IMR-90 (cell line): Measurements from ENCODE around the gene GYPE. TPM values are rescaled to one million over a fixed set of nuclear protein-coding genes. Genes with fewer than 3 reads are reported as not detected.
"Not testable (repeated sequence)": the region's sequence is repeated elsewhere in the genome, so short reads cannot be mapped to it uniquely, and the experiment has no call there.

Experiments
- ATAC-seq: fragments of 200-7000 bp; cut with Tn5 transposase; 2 replicates; pipeline ENCODE4 v1.9.1; 2020; ENCODE audit warnings: low read depth, mild to moderate bottlenecking, moderate library complexity
- BruUV-seq: library from RNA; stranded (reverse); fragments of 400-500 nt; replicated peaks from 2 replicates; lab custom pipeline; 2021; lab: Mats Ljungman, UMichigan
- CTCF ChIA-PET: fragments of 300-600 bp; formaldehyde crosslinking; extraction: SDS; loops from one replicate; lab custom pipeline; 2021; ENCODE audit warnings: antibody characterized with exemption; lab: Yijun Ruan, JAX
- POLR2A ChIA-PET: fragments of 300-600 bp; sonication (Branson Sonifier 250); formaldehyde crosslinking; loops from one replicate; lab custom pipeline; 2022; ENCODE audit warnings: antibody characterized with exemption; ENCODE audit not compliant: unreplicated experiment; lab: Charles Lee
- DNase-seq: peaks from one replicate; pipeline ENCODE4 v3.0.0; 2013
- H2AFZ ChIP-seq: replicated peaks from 2 replicates; pipeline ENCODE3; 2013; ENCODE audit warnings: low read length, mild to moderate bottlenecking; ENCODE audit not compliant: poor library complexity
- H2AK5ac ChIP-seq: 2 replicates; pipeline ENCODE4 v1.6.1; 2013; ENCODE audit warnings: low read depth, low read length, inconsistent platforms
- H2AK9ac ChIP-seq: replicated peaks from 2 replicates; pipeline ENCODE3; 2013; ENCODE audit warnings: mild to moderate bottlenecking, low read depth, low read length, moderate library complexity; ENCODE audit not compliant: poor library complexity
- H2BK120ac ChIP-seq: 2 replicates; pipeline ENCODE4 v1.6.1; 2013; ENCODE audit warnings: low read depth, low read length, inconsistent platforms
- H2BK15ac ChIP-seq: 3 replicates; pipeline ENCODE4 v1.6.1; 2013; ENCODE audit warnings: low read depth, low read length, inconsistent platforms
- H2BK20ac ChIP-seq: 2 replicates; pipeline ENCODE4 v1.6.1; 2013; ENCODE audit warnings: low read depth, mild to moderate bottlenecking, inconsistent platforms, low read length, moderate library complexity
- H2BK5ac ChIP-seq: 2 replicates; pipeline ENCODE4 v1.6.1; 2013; ENCODE audit warnings: mild to moderate bottlenecking, low read depth, low read length, inconsistent platforms; ENCODE audit not compliant: poor library complexity, severe bottlenecking
- H3K14ac ChIP-seq: replicated peaks from 2 replicates; pipeline ENCODE4 v1.6.1; 2013; ENCODE audit warnings: low read depth, low read length, inconsistent platforms
- H3K18ac ChIP-seq: 2 replicates; pipeline ENCODE4 v1.6.1; 2013; ENCODE audit warnings: low read depth, low read length, control low read depth
- H3K23ac ChIP-seq: 2 replicates; pipeline ENCODE4 v1.6.1; 2013; ENCODE audit warnings: low read depth, low read length, inconsistent platforms
- H3K27ac ChIP-seq: 2 replicates; pipeline ENCODE4 v1.5.1; 2013; ENCODE audit warnings: mild to moderate bottlenecking, control low read depth, low read length; ENCODE audit not compliant: insufficient read depth
- H3K27me3 ChIP-seq: 2 replicates; pipeline ENCODE4 v1.6.1; 2013; ENCODE audit warnings: low read length; ENCODE audit not compliant: control insufficient read depth, insufficient read depth
- H3K36me3 ChIP-seq: 2 replicates; pipeline ENCODE4 v1.6.1; 2013; ENCODE audit warnings: low read length, mixed read lengths; ENCODE audit not compliant: control insufficient read depth, insufficient read depth
- H3K4ac ChIP-seq: 2 replicates; pipeline ENCODE4 v1.6.1; 2013; ENCODE audit warnings: low read depth, low read length, inconsistent platforms
- H3K4me1 ChIP-seq: 2 replicates; pipeline ENCODE4 v1.6.1; 2013; ENCODE audit warnings: low read length, mixed read lengths; ENCODE audit not compliant: control insufficient read depth, insufficient read depth
- H3K4me2 ChIP-seq: 2 replicates; pipeline ENCODE4 v1.6.1; 2013; ENCODE audit warnings: low read depth, mild to moderate bottlenecking, control low read depth, low read length, moderate library complexity
- H3K4me3 ChIP-seq: 2 replicates; pipeline ENCODE4 v1.5.1; 2013; ENCODE audit warnings: low read depth, mild to moderate bottlenecking, control low read depth, low read length, moderate library complexity; ENCODE audit not compliant: insufficient read depth
- H3K56ac ChIP-seq: 2 replicates; pipeline ENCODE4 v1.6.1; 2013; ENCODE audit warnings: low read length, inconsistent platforms; ENCODE audit not compliant: insufficient read depth; ENCODE audit errors: extremely low read depth
- H3K79me1 ChIP-seq, 2 experiments: 2 replicates each; pipeline ENCODE4 v1.6.1; 2013; ENCODE audit warnings: low read length in 2 of 2, inconsistent platforms in 1 of 2, low read depth in 1 of 2
- H3K9ac ChIP-seq: 2 replicates; pipeline ENCODE4 v1.6.1; 2013; ENCODE audit warnings: low read depth, low read length, control low read depth
- H3K9me1 ChIP-seq: 2 replicates; pipeline ENCODE4 v1.6.1; 2013; ENCODE audit warnings: low read length, inconsistent platforms; ENCODE audit not compliant: insufficient read depth
- H3K9me3 ChIP-seq: 2 replicates; pipeline ENCODE4 v1.6.1; 2013; ENCODE audit warnings: low read length; ENCODE audit not compliant: control insufficient read depth, insufficient read depth
- H4K20me1 ChIP-seq: 2 replicates; pipeline ENCODE4 v1.6.1; 2013; ENCODE audit warnings: low read length, inconsistent platforms; ENCODE audit not compliant: insufficient read depth
- H4K5ac ChIP-seq: 2 replicates; pipeline ENCODE4 v1.6.1; 2013; ENCODE audit warnings: mild to moderate bottlenecking, low read depth, low read length, control low read depth
- H4K8ac ChIP-seq, 2 experiments: 2 replicates each; pipeline ENCODE4 v1.6.1; 2013; ENCODE audit warnings: low read depth in 2 of 2, low read length in 2 of 2, control low read depth in 1 of 2, inconsistent platforms in 1 of 2
- H4K91ac ChIP-seq: 2 replicates; pipeline ENCODE4 v1.6.1; 2013; ENCODE audit warnings: low read depth, low read length, inconsistent platforms; ENCODE audit not compliant: insufficient read depth
- WGBS, 2 experiments: methylation state at CpG; one replicate each; pipeline versions ENCODE4 v1.1.5 to v1.1.7; 2013; ENCODE audit warnings: missing lambda C conversion rate in 2 of 2; ENCODE audit not compliant: insufficient read length in 1 of 2; ENCODE audit errors: extremely low coverage in 2 of 2; 5-methylcytosine and 5-hydroxymethylcytosine counted together
- dilution Hi-C: fragments of 300-500 bp; cut with HindIII; formaldehyde crosslinking; loops from one replicate; pipeline ENCODE4 v1.14.3; 2018; ENCODE audit warnings: low sequenced_read_pairs; ENCODE audit not compliant: unreplicated experiment
- in situ Hi-C: fragments of 300-500 bp; cut with MboI; formaldehyde crosslinking; loops from 3 replicates; pipeline ENCODE4 v1.14.3; 2019; ENCODE audit warnings: low sequenced_read_pairs, inconsistent platforms, mixed read lengths
- intact Hi-C: fragments of 100-400 bp; cut with micrococcal nuclease; formaldehyde crosslinking; loops from 2 replicates; pipeline ENCODE4 v1.10.0; 2022
- polyA plus RNA-seq, 3 experiments: library from polyadenylated mRNA; depleted of rRNA; stranded (reverse); fragments of >200 nt; gene quantifications; 2 replicates each; pipeline ENCODE4 v1.2.3, GENCODE V29; 2012; ENCODE audit warnings: low replicate concordance in 1 of 3
- total RNA-seq: library from RNA; depleted of rRNA; stranded (reverse); fragments of >200 nt; gene quantifications from 2 replicates; pipeline ENCODE4 v1.2.3, GENCODE V29; 2012

Gene GYPE
- total and polyA plus RNA-seq, 2 of the 4 experiments (the other 2 are of a cell fraction), result 0.36 to 0.54 TPM

DNA sequence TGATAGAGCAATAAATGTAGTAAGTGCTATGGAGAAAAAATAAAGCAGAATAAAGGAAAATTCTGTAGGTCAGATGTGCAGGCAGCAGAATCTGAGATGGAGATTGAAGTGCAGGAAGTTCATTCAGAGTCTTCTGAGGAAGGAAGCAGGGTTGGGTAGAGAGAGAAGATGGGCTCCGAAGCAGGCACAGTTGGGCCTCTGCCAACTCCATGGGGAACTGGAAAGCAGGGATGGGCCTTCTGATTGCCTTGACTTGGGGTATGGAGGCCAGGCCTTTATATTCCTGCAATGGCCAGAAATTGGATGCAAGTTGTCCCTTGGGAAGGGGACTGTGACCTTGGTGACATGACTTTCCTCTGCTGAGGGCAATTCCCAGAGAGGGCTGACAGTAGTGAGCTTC lies 42.6 kb downstream of the GYPE start:
- H4K5ac ChIP-seq, H3K18ac ChIP-seq, H2BK120ac ChIP-seq, POLR2A ChIA-PET, H3K4me3 ChIP-seq, BruUV-seq, H3K27me3 ChIP-seq, H2AFZ ChIP-seq, H3K4me1 ChIP-seq, DNase-seq, H3K9me3 ChIP-seq, ATAC-seq, H3K56ac ChIP-seq, H3K36me3 ChIP-seq, dilution Hi-C loops, H4K8ac ChIP-seq, H2AK9ac ChIP-seq, intact Hi-C loops, H2BK5ac ChIP-seq, H4K91ac ChIP-seq, in situ Hi-C loops, H3K79me1 ChIP-seq, H3K23ac ChIP-seq, H3K9ac ChIP-seq, CTCF ChIA-PET, H2BK20ac ChIP-seq, H3K4ac ChIP-seq, H2AK5ac ChIP-seq, H3K14ac ChIP-seq, H4K20me1 ChIP-seq, H2BK15ac ChIP-seq, H3K27ac ChIP-seq, H3K9me1 ChIP-seq, H3K4me2 ChIP-seq: not testable (repeated sequence)
- WGBS, 2 experiments, result no CpG with 5 or more reads among the region's 1 CpG
